Subcutaneous preadipocyte (primary cell): Measurements from ENCODE around the gene CANT1. TPM values are rescaled to one million over a fixed set of nuclear protein-coding genes. Genes with fewer than 3 reads are reported as not detected.

Experiments used
- total RNA-seq: library from RNA; depleted of rRNA; stranded (reverse); fragments of >200 nt; gene quantifications from 2 replicates; pipeline ENCODE4 v1.2.3, GENCODE V29; 2012

CANT1 gene
- 55.5 and 67.2 TPM in 2 replicates for total RNA-seq

GRCh38 chr17:79009397-79010303 lies at the start of gene CANT1:
Gene CANT1, minus strand, starts transcription at chr17:79009764. Its CDS starts 12,142 bp downstream, at chr17:78997622.

GRCh38 chr17:79023886-79024771 lies 14.6 kb upstream of the CANT1 start, which contains the start of gene C1QTNF1:
Gene C1QTNF1, plus strand, starts transcription at chr17:79024169. Its CDS starts 19,800 bp downstream, at chr17:79043969.

GRCh38 chr17:78979780-78980623 lies 29.6 kb downstream of the CANT1 start, which contains the start of gene LGALS3BP:
Gene LGALS3BP, minus strand, starts transcription at chr17:78979923. Its CDS starts 2,732 bp downstream, at chr17:78977191.

Other genes with a start within 250 kb of the CANT1 start
- gene CYTH1, start 227.5 kb downstream of the CANT1 start, total RNA-seq, result 9.9 and 11.9 TPM in 2 replicates
- 29.8 and 43.6 TPM in 2 replicates for gene USP36, start 168.9 kb downstream of the CANT1 start, total RNA-seq
- 2.9 and 3.7 TPM in 2 replicates for gene CEP295NL, start 106.6 kb downstream of the CANT1 start, total RNA-seq
- gene TIMP2, start 84.4 kb downstream of the CANT1 start, total RNA-seq, result 99.7 and 129 TPM in 2 replicates
- gene LGALS3BP, start 29.8 kb downstream of the CANT1 start, total RNA-seq, result 211 and 369 TPM in 2 replicates
- gene C1QTNF1, start 14.4 kb upstream of the CANT1 start, total RNA-seq, result 27.2 and 40.8 TPM in 2 replicates
- 7.7 and 12.5 TPM in 2 replicates for gene ENGASE, start 65.1 kb upstream of the CANT1 start, total RNA-seq